Mammary epithelial cell (primary cell): ENCODE data around the gene KIF18A.

Experiments used
- EZH2 ChIP-seq: IDR thresholded peaks from 2 replicates; pipeline ENCODE4 v1.6.1; 2012; ENCODE audit warnings: low read length, inconsistent platforms, borderline replicate concordance
- TF ChIP-seq, protein P1 (sequence below), 2 donors: IDR thresholded peaks in 1 of 2; conservative IDR thresholded peaks in 1 of 2; 2 replicates each; pipeline ENCODE4 v1.5.1; 2011 to 2012; ENCODE audit warnings: inconsistent platforms in 2 of 2, low read length in 2 of 2, mild to moderate bottlenecking in 2 of 2, control low read depth in 1 of 2, low read depth in 1 of 2; ENCODE audit not compliant: insufficient read depth in 1 of 2; ENCODE audit errors: extremely low read depth in 1 of 2

DNA sequence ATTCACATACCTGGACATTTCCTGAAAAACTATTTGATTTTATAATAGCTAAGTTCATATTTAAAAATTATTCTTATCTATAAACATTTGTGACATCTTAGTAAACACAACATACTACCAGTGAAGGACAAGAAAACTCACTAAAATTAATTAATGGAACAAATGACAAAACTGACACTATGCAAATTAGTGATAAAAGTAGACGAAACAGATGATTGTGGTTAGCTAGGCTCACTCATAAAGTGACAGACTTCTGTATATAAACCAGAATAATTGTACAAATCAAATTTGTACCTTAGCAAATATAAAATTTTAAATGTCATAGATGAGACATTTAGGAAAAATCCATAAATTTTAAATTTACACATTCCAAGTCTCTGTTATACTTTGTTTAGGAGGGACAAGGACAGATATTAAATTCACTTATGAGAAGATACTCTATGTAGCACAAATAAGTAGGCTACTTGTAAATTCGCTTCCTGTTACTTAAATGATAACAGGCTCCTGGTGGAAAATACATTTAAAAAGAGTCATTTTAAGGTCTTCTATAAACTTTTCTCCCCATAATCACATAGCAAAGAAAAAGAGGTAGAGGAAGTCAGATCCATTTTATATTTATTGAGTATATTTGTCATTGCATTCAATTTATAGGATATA is 81.2 kb downstream of the KIF18A start:
- no peak for TF ChIP-seq EZH2
- TF ChIP-seq, protein P1, sequence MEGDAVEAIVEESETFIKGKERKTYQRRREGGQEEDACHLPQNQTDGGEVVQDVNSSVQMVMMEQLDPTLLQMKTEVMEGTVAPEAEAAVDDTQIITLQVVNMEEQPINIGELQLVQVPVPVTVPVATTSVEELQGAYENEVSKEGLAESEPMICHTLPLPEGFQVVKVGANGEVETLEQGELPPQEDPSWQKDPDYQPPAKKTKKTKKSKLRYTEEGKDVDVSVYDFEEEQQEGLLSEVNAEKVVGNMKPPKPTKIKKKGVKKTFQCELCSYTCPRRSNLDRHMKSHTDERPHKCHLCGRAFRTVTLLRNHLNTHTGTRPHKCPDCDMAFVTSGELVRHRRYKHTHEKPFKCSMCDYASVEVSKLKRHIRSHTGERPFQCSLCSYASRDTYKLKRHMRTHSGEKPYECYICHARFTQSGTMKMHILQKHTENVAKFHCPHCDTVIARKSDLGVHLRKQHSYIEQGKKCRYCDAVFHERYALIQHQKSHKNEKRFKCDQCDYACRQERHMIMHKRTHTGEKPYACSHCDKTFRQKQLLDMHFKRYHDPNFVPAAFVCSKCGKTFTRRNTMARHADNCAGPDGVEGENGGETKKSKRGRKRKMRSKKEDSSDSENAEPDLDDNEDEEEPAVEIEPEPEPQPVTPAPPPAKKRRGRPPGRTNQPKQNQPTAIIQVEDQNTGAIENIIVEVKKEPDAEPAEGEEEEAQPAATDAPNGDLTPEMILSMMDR (conservative IDR thresholded peaks at IDR 0.05 in 1 of 2, IDR thresholded peaks at IDR 0.05 in 1 of 2; ENCODE audit: extremely low read depth in 1 of 2, insufficient read depth in 1 of 2, low read depth in 1 of 2, low read length in 2 of 2) = no peak
